ENCODE results near the gene CELF2. TPM values are rescaled to one million over a fixed set of nuclear protein-coding genes. Genes with fewer than 3 reads are reported as not detected.

CELF2 gene
- total and polyA plus RNA-seq, 2 of the 4 experiments (the other 2 are of a cell fraction) = 3.5 to 6.6 TPM

DNA sequence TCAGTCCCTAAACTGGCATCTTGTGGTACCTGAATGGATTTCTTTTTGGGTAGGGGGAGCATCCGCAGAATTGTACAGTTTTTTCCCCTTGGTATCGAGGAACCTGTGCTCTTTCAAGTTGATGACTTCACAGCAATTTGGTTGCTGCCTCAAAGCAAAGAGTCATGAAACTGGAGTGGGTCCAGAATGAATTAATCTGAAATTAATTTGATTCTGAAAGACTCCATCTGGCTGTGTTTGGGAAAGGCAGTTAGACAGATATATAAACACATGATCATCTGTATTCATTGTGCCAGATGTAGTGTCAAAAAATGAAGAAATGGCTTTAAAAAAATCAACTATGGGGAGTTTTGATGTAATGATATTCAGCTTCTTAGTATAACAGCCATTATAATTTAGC is 136.1 kb downstream of the CELF2 start:
- no peak overlapping the region for H3K14ac ChIP-seq (replicated peaks; ENCODE audit: low read depth, low read length)
- H3K4me1 ChIP-seq (ENCODE audit: control insufficient read depth, insufficient read depth, low read length) = peaks cover 2% of the 10 kb centered on the region; the same call in 1 of the 2 replicates
- intact Hi-C loops (cut with micrococcal nuclease) = no loop called here
- POLR2A ChIA-PET (ENCODE audit: unreplicated experiment) = no interaction called here
- H3K27me3 ChIP-seq (ENCODE audit: control insufficient read depth, insufficient read depth, low read length) = no peaks in the 10 kb centered on the region
- H3K9me1 ChIP-seq (ENCODE audit: insufficient read depth, low read length) = no peaks in the 10 kb centered on the region
- no peak overlapping the region for H2BK5ac ChIP-seq (ENCODE audit: low read depth, low read length, poor library complexity, severe bottlenecking)
- CTCF ChIA-PET = no interaction called here
- WGBS, 2 experiments (ENCODE audit: extremely low coverage in 2 of 2, insufficient read length in 1 of 2) = no CpG with 5 or more reads among the region's 2 CpGs
- dilution Hi-C loops (cut with HindIII; ENCODE audit: low sequenced_read_pairs, unreplicated experiment) = no loop called here
- no peak overlapping the region for H2AK5ac ChIP-seq (ENCODE audit: low read depth, low read length)
- DNase-seq (no peak), ATAC-seq (ENCODE audit: low read depth) (no peak)
- H2AK9ac ChIP-seq (replicated peaks; ENCODE audit: low read depth, low read length, poor library complexity) = no peak overlapping the region
- H3K56ac ChIP-seq (ENCODE audit: extremely low read depth, insufficient read depth, low read length) = no peak overlapping the region
- H4K5ac ChIP-seq (ENCODE audit: low read depth, low read length) = no peak overlapping the region
- no peak overlapping the region for H3K27ac ChIP-seq (ENCODE audit: insufficient read depth, low read length)
- no peak overlapping the region for H3K9ac ChIP-seq (ENCODE audit: low read depth, low read length)
- no peak overlapping the region for H2BK20ac ChIP-seq (ENCODE audit: low read depth, low read length)
- H3K36me3 ChIP-seq (ENCODE audit: control insufficient read depth, insufficient read depth, low read length) = no peaks in the 10 kb centered on the region
- BruUV-seq (replicated peaks) = no TSS peak
- H3K4ac ChIP-seq (ENCODE audit: low read depth, low read length) = no peak overlapping the region
- H4K20me1 ChIP-seq (ENCODE audit: insufficient read depth, low read length) = no peaks in the 10 kb centered on the region
- H3K4me3 ChIP-seq (ENCODE audit: insufficient read depth, low read depth, low read length) = no peak overlapping the region
- no peaks in the 10 kb centered on the region for H3K9me3 ChIP-seq (ENCODE audit: control insufficient read depth, insufficient read depth, low read length)
- no peak overlapping the region for H2AFZ ChIP-seq (replicated peaks; ENCODE audit: low read length, poor library complexity)
- in situ Hi-C loops (cut with MboI; ENCODE audit: low sequenced_read_pairs) = no loop called here
- H4K91ac ChIP-seq (ENCODE audit: insufficient read depth, low read depth, low read length) = no peak overlapping the region
- H2BK15ac ChIP-seq (ENCODE audit: low read depth, low read length) = no peak overlapping the region
- no peak overlapping the region for H3K18ac ChIP-seq (ENCODE audit: low read depth, low read length)
- H4K8ac ChIP-seq (ENCODE audit: low read depth in 2 of 2, low read length in 2 of 2) = no peak overlapping the region
- no peak for TF ChIP-seq RAD21 (IDR thresholded peaks at IDR 0.05; ENCODE audit: low read length)
- TF ChIP-seq RFX5 (IDR thresholded peaks at IDR 0.05; ENCODE audit: low read depth, low read length) = no peak
- no peak for TF ChIP-seq BHLHE40 (IDR thresholded peaks at IDR 0.05; ENCODE audit: low read depth, low read length)
- TF ChIP-seq CEBPB (IDR thresholded peaks at IDR 0.05; ENCODE audit: low read depth, low read length) = no peak
- no peaks in the 10 kb centered on the region for H3K79me1 ChIP-seq (ENCODE audit: low read depth in 1 of 2, low read length in 2 of 2)
- H2BK120ac ChIP-seq (ENCODE audit: low read depth, low read length) = no peak overlapping the region
- no peak overlapping the region for H3K4me2 ChIP-seq (ENCODE audit: low read depth, low read length)
- no peak overlapping the region for H3K23ac ChIP-seq (ENCODE audit: low read depth, low read length)
